HCEC 1CT (cell line): ENCODE results near the gene ANP32E.
"Not testable (repeated sequence)": the region's sequence is repeated elsewhere in the genome, so short reads cannot be mapped to it uniquely, and the experiment has no call there.

Experiments used
- DNase-seq: peaks from one replicate; pipeline ENCODE4 v3.0.0-alpha.2; 2017

ANP32E gene

DNA sequence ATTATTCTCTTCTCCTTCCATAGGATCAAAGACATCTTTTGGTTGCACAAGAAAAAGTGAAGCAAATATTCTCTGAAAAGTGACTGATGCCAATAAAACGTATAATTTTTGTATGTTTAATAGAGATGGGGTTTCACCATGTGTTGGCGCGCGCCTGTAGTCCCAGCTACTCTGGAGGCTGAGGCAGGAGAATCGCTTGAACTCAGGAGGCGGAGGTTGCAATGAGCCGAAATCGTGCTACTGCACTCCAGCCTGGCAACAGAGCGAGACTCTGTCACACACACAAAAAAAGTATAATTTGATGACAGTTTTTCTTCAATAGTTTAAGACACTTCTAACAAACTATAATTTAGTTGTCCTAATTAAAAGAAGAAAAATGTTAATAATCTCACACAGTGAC, 23.8 kb downstream of the ANP32E start:
- DNase-seq = no peak

DNA sequence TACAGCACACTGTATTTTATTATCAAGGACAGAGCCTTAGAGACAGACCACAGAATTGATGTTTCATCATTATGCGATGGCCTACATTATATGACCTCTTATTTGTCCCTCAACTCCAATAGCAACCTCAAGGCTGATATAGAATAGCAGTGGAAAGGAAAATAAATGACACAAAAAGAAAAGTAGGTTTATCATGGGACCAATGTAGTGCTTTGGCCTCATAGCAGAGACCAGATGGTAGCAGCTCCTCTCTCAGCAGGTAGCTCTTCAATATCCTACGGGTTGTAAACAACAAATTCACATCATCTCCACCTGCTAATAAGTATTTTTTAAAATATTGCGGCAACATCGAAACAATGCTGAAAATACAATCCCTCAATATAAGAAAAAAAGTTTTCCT, 25.2 kb downstream of the ANP32E start:
- DNase-seq = no peak

DNA sequence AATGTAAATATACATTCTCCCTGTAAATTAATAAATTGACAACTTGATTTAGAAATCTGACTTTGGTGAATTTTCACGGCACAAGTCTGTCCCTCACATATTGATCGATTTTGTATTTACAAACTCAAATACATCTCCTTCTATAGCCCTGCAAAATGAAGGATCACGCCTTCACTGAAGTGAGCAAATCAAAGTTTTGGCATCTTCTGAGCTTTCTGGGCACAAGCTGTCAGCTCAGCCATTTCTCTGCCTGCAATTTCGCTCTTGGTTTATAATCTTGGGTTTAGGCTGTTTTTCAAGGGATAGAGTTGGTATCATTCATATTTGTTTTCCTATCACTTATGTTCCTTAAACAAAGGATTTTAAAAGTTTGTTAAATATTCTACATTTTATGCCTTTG, 25.8 kb downstream of the ANP32E start:
- DNase-seq = no peak

DNA sequence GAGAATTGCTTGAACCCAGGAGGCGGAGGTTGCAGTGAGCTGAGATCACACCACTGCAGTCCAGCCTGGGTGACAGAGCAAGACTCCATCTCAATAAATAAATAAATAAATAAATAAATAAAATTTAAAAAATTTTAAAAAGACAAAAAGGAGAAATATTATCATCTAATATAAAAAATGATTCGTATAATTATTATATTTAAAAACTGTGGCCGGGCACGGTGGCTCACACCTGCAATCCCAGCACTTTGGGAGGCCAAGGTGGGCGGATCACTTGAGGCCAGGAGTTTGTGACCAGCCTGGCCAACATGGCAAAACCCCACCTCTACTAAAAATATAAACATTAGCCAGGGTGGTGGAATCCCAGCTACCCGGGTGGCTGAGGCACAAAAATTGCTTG, 27.5 kb downstream of the ANP32E start:
- not testable (repeated sequence) for DNase-seq

DNA sequence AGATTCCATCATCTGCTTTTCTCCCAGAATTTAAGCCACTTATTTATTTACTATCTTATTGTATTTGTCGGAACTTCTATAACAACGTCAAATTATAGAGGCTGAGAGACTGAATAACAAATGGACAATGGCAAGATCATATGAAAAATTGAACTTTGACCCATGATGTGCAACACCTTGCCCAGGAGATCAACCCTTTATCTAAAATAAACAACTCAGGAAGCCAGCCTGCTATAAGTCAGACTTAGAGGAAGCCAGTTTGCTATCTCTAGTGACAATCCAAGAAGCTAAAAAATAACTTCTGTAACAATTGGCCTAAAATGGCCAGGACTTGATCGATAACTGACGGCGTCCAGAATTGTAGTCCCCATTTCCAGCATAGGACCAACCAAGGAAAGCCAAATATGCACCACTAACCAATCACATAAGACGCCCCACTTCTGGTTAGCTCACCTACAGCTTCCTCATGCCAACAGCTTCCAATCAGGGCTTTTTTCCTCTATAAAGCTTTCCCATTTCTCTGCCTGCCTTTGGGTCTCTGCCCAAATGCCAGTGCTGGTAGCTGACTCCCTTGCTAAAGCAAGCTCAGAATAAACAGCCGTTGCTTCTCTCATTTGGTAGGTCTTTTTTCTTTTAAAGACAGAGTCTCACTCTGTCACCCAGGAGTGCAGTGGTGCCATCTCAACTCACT, 28.5 kb downstream of the ANP32E start:
- DNase-seq = no peak

DNA sequence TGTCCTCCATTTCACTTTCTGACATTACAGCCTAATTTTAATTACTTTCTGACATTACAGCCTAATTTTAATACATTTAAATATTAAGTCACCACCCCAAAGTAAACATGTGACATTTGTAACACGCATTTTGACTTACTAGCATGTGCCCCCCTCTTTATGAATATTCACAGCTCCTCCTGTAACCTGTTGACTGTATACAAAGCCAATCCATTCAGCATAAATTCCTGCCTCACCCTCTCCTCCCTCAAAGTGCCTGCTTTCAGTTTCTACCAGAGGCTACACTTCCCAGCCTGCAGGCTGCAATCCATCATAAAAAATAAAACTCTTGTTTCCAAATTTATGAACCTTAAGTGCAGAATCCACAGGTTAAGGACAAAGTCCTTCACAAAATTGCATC, 39.5 kb downstream of the ANP32E start:
- no peak for DNase-seq

DNA sequence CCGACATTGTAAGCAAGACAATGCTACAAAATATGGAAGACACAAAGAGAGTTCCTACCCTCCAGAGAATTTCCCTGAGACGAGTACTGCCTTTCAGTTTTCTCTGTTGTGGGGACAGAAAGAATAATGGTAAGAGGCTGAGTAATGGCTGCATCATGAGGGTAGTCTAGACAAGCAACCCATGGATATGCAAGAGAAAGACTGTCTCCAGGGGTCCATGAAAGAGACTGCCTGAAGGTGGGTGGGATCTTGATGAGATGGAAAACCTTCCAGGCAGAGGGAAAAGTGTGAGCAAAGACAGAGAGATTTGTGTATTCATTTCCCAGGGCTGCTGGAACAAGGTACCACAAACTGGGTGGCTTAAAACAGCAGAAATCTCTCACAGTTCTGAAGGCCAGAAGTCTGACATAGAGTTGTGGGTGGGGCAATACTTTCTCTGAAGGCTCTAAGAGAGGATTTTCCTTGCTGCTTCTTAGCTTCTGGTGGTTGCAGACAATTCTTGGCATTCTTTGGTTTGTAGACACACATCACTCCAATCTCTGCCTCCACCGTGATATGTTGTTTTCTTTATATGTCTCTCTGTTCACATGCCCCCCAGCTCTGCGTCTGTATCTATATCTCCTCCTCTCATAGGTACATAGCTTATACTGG, 41.4 kb downstream of the ANP32E start:
- no peak for DNase-seq

DNA sequence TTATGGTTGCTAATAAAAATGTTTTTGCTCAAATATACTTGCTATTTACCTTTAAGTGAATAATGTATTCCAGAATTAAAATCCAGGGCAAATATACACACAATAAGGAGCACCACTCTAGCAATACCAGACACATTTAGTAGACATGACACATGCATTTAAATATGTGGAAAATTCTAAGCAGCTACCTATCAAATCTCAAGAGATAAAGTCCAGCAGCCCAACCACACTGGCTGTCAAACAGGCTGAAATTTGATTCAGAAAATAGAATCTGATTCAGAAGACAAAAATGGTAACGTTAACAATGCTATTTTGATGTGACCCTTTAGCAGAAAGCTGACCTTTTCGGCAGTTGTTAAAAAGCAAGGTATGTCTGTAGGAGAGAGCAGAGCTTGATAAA, 43.9 kb downstream of the ANP32E start:
- DNase-seq = peak; percentile 66

DNA sequence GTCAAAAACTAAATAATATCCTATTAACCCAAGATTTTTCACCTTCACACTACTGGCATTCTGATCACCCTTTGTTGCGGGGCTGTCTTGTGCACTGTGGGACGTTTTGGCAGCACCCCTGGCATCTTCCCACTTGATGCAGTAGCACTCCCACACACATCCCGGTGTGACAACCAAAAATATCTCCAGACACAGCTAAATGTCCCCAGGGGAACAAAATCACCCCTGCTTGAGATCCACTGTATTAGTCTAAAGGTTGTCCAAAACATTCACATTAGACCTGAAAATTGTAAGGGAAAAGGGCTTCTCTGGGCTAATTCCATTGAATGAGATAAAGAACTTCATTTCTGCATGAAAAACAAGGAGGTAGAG, 48.4 kb downstream of the ANP32E start:
- no peak for DNase-seq

DNA sequence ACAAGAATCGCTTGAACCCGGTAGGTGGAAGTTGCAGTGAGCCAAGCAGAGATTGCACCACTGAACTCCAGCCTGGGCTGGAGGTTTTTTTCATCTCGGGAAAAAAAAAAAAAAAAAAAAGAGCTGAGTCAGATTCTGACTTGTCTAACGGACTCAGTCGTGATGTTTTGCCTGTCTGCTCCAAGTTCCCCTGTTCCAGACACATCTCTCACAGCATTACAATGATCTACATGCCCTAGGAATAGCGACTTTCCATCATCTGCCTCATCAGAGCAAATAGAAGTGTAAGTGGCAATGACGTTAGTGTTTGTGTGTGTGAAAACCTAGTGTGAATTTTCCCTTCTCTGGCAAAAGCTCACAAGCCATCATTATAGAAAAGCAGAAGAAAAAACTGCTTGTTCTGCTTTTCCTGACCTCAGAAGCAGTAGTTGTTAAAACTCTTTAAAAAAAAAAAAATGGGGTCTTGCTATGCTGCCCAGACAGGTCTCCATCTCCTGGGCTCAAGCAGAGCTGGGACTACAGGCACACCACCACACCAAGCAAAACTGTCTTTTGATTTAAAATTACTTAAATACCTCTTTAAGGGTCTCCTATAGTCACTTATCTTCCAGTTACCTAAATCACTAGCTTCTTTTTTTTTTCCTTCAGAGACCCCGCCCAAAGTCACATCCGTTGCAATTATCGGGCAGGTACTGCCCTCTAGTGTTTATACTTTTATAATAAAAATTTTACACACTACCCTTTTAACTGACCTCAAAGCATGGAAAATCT, 48.9 kb downstream of the ANP32E start:
- peak; percentile 53 for DNase-seq

DNA sequence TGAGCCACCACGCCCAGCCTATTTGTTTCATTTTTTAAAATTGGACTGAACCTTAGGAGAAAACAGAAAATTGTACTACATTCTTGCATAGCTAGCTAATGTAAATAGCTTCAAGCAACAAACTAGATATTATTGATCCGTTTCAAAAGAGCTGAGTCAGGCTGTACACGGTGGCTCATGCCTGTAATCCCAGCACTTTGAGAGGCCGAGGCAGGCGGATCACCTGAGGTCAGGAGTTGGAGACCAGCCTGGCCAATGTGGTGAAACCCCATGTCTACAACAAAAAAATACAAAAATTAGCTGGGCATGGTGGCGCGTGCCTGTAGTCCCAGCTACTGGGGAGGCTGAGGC, 49.5 kb downstream of the ANP32E start:
- not testable (repeated sequence) for DNase-seq

DNA sequence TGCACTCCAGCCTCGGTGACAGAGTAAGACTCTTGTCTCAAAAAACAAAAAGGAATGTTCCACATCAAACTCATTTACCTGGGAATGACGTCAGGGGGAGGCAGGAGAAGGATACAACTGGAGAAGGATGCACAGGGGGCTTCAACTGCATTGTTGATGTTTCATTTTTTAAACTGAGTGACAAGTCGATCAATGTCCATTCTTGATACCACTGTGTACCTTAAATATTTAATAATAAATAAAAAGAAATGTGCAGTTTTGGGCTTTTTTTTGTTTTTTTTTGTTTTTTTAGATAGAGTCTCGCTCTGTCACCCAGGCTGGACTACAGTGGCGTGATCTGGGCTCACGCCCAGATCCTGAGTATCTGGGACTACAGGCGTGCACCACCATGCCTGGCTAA, 50.4 kb downstream of the ANP32E start:
- DNase-seq = no peak

DNA sequence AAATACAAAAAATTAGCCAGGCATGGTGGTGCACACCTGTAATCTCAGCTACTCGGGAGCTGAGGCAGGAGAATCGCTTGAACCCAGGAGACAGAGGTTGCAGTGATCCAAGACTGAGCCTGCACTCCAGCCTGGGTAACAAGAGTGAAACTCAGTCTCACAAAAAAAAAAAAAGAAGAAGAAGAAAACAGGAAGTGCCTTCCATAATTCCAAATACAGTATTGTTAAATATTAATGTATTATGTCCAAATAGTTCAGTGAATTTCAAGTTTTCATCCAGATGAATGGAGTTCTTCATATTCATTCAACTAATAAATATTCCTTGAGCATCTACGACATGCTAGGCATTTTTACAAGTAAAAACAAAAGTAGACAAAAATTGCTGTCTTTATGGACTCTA, 52.9 kb downstream of the ANP32E start:
- DNase-seq = no peak

DNA sequence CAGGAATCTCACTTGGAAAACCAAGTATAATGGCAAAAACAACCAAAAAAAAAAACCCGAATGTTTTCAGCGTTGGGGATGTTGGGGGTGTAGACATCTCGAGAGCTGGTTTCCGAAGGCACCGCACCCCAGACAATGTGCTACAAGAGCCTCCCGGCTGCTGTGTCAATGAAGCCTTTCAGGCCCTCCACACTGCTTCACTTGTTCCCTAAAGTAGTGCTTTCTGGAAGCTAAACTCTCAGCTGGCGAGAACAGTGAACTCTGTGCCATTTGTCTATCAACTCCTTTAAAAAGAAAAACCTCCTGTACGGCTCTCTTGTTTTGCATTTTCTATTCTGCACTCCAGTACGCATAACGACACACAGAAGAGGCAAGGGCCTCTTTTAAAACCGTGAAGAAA, 53.7 kb downstream of the ANP32E start:
- DNase-seq = no peak

DNA sequence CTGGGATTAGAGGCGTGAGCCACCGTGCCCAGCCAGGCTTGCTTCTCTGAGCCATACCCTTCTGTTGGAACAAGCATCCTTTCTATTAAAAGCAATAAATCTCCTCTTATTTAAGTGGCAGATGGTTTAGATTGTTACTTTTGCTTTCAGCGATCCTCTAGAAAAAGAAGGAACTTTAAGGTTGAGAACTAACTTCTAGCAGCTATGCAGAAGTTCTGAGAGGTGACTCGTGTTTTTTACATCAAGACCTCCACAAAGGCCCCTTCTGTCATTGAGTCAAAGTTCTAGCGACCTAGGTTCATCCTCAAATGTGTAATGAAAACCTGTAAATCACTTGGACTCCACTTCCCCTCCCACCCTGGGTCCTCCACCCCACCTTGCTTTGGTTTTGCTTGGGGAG, 55.4 kb downstream of the ANP32E start:
- DNase-seq = no peak

DNA sequence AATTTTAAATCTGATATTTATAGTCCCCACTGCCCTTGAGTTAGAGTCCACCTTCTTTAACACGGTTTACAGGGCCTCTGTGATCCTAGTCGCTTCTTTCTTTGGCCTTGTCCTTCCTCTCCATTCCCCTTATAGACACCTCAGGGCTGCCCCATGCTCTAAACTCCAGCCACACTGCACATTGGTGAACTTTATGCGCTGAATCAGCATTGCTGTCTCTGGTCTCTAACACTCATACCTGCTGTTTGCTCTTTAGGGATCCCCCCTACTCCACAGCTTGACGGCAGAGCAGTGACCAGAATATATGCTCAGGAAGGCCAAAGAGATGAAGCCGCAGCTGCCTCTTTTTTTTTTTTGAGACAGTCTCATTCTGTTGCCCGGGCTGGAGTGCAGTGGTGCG, 56.0 kb downstream of the ANP32E start:
- DNase-seq = no peak

DNA sequence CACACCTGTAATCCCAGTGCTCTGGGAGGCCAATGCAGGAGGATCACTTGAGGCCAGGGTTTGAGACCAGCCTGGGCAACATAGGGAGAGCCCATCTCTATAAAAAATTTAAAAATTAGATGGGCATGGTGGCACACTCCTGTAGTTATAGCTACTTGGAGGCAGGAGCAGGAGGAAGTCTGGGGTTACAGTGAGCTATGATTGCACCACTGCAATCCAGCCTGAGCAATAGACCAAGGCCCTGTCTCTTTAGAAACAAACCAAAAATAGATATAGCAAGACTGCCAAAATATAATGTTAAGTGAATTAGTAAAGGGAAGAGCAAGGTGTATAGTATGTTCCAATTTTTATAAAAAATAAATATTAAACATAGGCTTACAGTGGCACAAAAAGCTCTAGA, 57.4 kb downstream of the ANP32E start:
- no peak for DNase-seq

DNA sequence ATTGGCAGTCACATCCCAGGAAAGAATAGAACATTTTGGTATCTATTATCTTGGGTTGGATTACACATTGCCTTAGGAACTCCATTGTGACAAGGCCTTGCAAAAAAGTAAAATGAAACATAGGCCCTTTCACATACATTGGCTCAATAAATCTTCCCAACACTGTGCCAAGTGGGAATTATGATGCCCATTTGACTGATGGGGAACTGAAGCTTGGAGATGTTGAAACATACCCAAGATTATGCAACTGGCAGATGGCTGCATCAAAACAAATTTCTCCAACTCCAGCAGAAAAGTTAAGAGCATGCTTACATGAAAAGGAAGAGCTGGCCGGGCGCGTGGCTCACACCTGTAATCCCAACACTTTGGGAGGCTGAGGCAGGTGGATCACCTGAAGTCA, 59.3 kb downstream of the ANP32E start:
- no peak for DNase-seq

DNA sequence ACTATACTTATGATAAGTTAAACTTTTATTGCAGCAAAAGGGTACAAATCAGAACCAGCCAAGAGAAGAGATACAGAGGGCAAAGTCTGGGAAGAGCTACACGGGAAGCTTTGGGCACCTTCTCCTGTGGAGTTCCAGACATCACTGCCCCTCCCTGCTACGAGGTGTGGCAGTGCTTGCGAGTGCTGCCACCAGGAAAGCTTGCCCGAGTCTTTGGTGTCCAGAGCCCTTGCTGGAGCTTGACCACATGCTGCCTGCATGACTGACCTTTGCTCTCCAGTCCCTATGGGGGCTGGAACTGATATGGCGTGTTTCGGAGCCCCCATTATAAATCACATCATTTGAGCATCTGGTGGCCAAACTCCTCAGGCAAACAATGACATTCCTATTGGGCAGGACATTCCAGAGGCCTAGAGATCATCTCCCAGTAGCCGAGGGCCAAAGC, 62.7 kb downstream of the ANP32E start:
- DNase-seq = no peak

DNA sequence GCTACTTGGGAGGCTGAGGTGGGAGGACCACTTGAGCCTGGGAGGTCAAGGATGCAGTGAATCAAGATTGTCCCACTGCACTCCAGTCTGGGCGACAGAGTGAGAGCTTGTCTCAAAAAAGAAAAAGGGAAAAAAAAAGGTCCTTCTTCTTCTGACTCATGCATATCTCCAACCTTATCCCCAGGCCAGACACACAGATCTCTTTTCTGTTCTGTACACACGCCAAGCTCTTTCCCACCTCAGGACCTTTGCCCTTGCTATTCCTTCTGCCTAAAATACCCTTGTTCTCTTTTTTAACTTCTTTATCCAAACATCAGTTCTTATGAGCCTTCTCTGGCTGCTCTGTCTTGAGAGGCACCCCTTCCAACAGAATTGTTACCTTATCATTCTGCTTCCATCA, 64.1 kb downstream of the ANP32E start:
- DNase-seq = no peak

DNA sequence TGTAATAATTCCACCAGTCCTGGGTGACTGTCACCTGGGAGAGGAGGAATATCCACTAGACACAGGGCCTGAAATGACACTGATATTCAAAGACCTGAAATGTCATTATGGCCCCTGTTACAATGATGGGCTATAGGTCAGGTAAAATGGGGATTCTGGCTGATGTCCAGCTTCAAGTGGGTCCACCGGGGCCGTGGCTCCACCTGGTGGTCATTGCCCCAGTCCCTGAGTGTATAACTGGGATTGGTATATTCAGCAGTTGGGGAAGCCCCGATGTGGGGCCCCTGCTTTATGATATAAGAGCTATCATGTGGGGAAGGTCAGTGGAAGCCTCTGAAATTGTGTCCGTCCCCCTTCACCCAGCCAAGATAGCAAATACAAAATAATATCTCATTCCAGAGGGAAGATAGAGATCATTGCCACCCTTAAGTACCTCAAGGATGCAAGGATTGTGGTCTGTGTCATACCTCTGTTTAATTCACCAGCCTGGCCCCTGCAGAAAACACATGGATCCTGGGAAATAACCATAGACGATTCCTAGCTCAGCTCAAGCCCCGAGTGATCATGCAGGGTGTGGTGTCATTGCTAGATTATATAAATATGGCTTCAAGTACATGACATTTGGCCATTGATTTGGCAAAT, 66.8 kb downstream of the ANP32E start:
- DNase-seq = no peak
